PFSK-1 (cell line): ENCODE measurements around the gene ASIC2.

Experiments used
- POLR2AphosphoS5 ChIP-seq: IDR thresholded peaks from 2 replicates; pipeline ENCODE4 v1.6.1; 2012; ENCODE audit warnings: low read depth, mild to moderate bottlenecking, control low read depth, low read length, moderate library complexity
- REST ChIP-seq, 2 experiments: IDR thresholded peaks; 2 replicates each; pipeline versions ENCODE4 v1.6.1 to v1.8.0; 2011 to 2012; ENCODE audit warnings: low read depth in 2 of 2, low read length in 2 of 2, control low read depth in 1 of 2, inconsistent platforms in 1 of 2, mild to moderate bottlenecking in 1 of 2, moderate library complexity in 1 of 2; ENCODE audit not compliant: insufficient read depth in 1 of 2
- SIN3A ChIP-seq: IDR thresholded peaks from 2 replicates; pipeline ENCODE4 v1.6.1; 2012; ENCODE audit warnings: mild to moderate bottlenecking, low read length, moderate library complexity, borderline replicate concordance; ENCODE audit not compliant: insufficient read depth
- TAF1 ChIP-seq: IDR thresholded peaks from 2 replicates; pipeline ENCODE4 v1.6.1; 2012; ENCODE audit warnings: low read length, control low read depth, borderline replicate concordance; ENCODE audit not compliant: insufficient read depth

GRCh38 chr17:33292981-33293867 lies at the start of gene ASIC2:
- TF ChIP-seq POLR2AphosphoS5 (no peak), REST (IDR thresholded peaks at IDR 0.05; ENCODE audit: insufficient read depth in 1 of 2, low read depth in 2 of 2, low read length in 2 of 2) (no peak), TAF1 (no peak), SIN3A (no peak)
